Peyer's patch (tissue), 4 donors: ENCODE data around the gene GLIS1. TPM values are rescaled to one million over a fixed set of nuclear protein-coding genes. Genes with fewer than 3 reads are reported as not detected.

Experiments used
- DNase-seq, 3 donors: peaks; one replicate each; pipeline ENCODE4 v3.0.0-alpha.2; 2017 to 2019
- H3K27ac ChIP-seq, 4 donors: fragments of 200-600 bp; sonication (generic); one replicate each; pipeline ENCODE4 v1.5.1; 2016 to 2019
- H3K27me3 ChIP-seq, 2 donors: fragments of 200-600 bp; sonication (generic); one replicate each; pipeline ENCODE4 v1.5.1; 2019
- H3K36me3 ChIP-seq, 3 donors: fragments of 200-600 bp; sonication (generic); one replicate each; pipeline ENCODE4 v1.5.1; 2016 to 2019
- H3K4me1 ChIP-seq, 4 donors: fragments of 200-600 bp; sonication (generic); one replicate each; pipeline ENCODE4 v1.5.1; 2016 to 2019
- H3K4me3 ChIP-seq, 4 donors: fragments of 200-600 bp; sonication (generic); 1 replicate in 3 of 4; 2 replicates in 1 of 4; pipeline ENCODE4 v1.5.1; 2016 to 2019; ENCODE audit warnings: mild to moderate bottlenecking in 1 of 4
- H3K9me3 ChIP-seq, 4 donors: fragments of 200-600 bp; sonication (generic); one replicate each; pipeline ENCODE4 v1.5.1; 2016 to 2019; ENCODE audit warnings: mild to moderate bottlenecking in 1 of 4
- POLR2A ChIP-seq, 2 donors: fragments of 450-650 bp; IDR thresholded peaks; one replicate each; pipeline ENCODE4 v1.5.1; 2017; ENCODE audit warnings: antibody characterized with exemption in 2 of 2, mild to moderate bottlenecking in 2 of 2, moderate library complexity in 2 of 2
- total RNA-seq, 4 donors: library from RNA; depleted of rRNA; stranded (reverse); fragments of >200 nt; gene quantifications; one replicate each; pipeline ENCODE4 v1.1.0, GENCODE V29; 2016
- TF ChIP-seq, protein P1 (sequence below), 6 experiments: fragments of 450-650 bp in 4 of 6; fragments of 200-600 bp in 2 of 6; sonication (generic) in 1 of 6; IDR thresholded peaks; one replicate each; pipeline ENCODE4 v1.5.1; 2017 to 2019; ENCODE audit warnings: antibody characterized with exemption in 6 of 6, mild to moderate bottlenecking in 3 of 6, moderate library complexity in 1 of 6

Gene GLIS1
- total RNA-seq, 4 donors from 2014 or later, result 0.54 to 1.7 (median 0.66) TPM; not detected in 1

GRCh38 chr1:53536606-53537005, 202.4 kb downstream of the GLIS1 start:
- Histone ChIP-seq H3K36me3 (no peaks in the 10 kb centered on the region), H3K4me3 (no peak overlapping the region), H3K9me3 (no peaks in the 10 kb centered on the region), H3K27ac (no peak overlapping the region), H3K27me3 (no peaks in the 10 kb centered on the region), H3K4me1 (no peaks in the 10 kb centered on the region)
- TF ChIP-seq, protein P1, sequence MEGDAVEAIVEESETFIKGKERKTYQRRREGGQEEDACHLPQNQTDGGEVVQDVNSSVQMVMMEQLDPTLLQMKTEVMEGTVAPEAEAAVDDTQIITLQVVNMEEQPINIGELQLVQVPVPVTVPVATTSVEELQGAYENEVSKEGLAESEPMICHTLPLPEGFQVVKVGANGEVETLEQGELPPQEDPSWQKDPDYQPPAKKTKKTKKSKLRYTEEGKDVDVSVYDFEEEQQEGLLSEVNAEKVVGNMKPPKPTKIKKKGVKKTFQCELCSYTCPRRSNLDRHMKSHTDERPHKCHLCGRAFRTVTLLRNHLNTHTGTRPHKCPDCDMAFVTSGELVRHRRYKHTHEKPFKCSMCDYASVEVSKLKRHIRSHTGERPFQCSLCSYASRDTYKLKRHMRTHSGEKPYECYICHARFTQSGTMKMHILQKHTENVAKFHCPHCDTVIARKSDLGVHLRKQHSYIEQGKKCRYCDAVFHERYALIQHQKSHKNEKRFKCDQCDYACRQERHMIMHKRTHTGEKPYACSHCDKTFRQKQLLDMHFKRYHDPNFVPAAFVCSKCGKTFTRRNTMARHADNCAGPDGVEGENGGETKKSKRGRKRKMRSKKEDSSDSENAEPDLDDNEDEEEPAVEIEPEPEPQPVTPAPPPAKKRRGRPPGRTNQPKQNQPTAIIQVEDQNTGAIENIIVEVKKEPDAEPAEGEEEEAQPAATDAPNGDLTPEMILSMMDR (IDR thresholded peaks at IDR 0.05), result no peak
- TF ChIP-seq POLR2A (IDR thresholded peaks at IDR 0.05), result no peak
- no peak for DNase-seq

- no peak for DNase-seq
- no peak for TF ChIP-seq POLR2A (IDR thresholded peaks at IDR 0.05)
- TF ChIP-seq, protein P1 (IDR thresholded peaks at IDR 0.05), result no peak
- H3K9me3 ChIP-seq, result no peaks in the 10 kb centered on the region
- H3K36me3 ChIP-seq, result no peaks in the 10 kb centered on the region
- H3K4me3 ChIP-seq, result no peak overlapping the region
- no peak overlapping the region for H3K27ac ChIP-seq
- no peaks in the 10 kb centered on the region for H3K4me1 ChIP-seq
- no peaks in the 10 kb centered on the region for H3K27me3 ChIP-seq
Observed at GRCh38 chr1:53535846-53536245, 203.1 kb downstream of the GLIS1 start.

GRCh38 chr1:53535226-53535625, 203.7 kb downstream of the GLIS1 start:
- no peaks in the 10 kb centered on the region for H3K9me3 ChIP-seq
- TF ChIP-seq, protein P1 (IDR thresholded peaks at IDR 0.05), result no peak
- no peak for TF ChIP-seq POLR2A (IDR thresholded peaks at IDR 0.05)
- H3K4me3 ChIP-seq, result no peak overlapping the region
- H3K36me3 ChIP-seq, result no peaks in the 10 kb centered on the region
- no peaks in the 10 kb centered on the region for H3K27me3 ChIP-seq
- DNase-seq, result no peak
- H3K4me1 ChIP-seq, result no peaks in the 10 kb centered on the region
- H3K27ac ChIP-seq, result no peak overlapping the region

DNA sequence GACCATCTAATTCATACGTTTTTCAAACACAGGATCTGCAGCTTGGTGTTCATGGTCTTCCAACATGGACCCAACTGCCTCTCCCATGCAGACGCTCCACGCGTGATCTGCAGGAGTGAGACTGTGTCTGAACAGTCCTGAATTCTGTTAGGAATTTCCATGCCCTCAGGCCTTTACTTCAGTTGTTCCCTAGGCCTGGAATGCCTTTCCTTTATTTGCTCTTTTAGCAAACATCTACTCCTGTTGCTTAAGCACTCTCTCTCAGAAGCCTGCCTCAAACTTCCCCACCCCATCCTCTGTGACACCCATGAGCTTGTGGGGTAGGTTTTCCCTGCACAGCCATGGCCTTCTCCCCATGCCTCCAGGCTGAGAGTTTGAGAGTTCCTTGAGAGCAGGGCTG, 206.1 kb downstream of the GLIS1 start:
- no peak for TF ChIP-seq POLR2A (IDR thresholded peaks at IDR 0.05)
- TF ChIP-seq, protein P1 (IDR thresholded peaks at IDR 0.05), result no peak
- DNase-seq, result no peak
- no peaks in the 10 kb centered on the region for H3K27me3 ChIP-seq
- no peaks in the 10 kb centered on the region for H3K4me1 ChIP-seq
- no peaks in the 10 kb centered on the region for H3K9me3 ChIP-seq
- H3K36me3 ChIP-seq, result no peaks in the 10 kb centered on the region
- H3K27ac ChIP-seq, result no peak overlapping the region
- H3K4me3 ChIP-seq, result no peak overlapping the region

DNA sequence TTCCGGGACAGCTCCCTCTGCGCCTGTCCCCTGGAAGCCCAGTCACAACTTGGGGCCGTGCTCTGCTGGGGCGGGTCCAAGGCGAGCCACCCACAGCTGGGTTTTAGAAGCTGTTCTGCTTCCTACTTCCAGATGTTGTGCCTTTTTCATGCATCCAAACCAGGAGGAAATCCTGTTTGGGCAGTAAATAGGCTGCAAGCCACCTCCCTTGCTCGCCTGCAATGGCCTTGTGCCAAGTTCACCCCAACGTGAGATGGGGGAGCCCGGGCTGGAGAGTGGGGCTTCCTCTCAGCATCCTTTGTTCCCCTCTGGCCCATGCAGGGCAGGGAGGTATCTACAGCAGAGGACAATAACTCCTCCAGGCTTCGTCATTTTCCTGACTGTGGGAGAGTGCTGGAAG, 206.6 kb downstream of the GLIS1 start:
- DNase-seq, result no peak
- Histone ChIP-seq H3K4me1 (no peaks in the 10 kb centered on the region), H3K27ac (no peak overlapping the region), H3K27me3 (no peaks in the 10 kb centered on the region), H3K4me3 (no peak overlapping the region), H3K9me3 (no peaks in the 10 kb centered on the region), H3K36me3 (no peaks in the 10 kb centered on the region)
- TF ChIP-seq, protein P1 (IDR thresholded peaks at IDR 0.05), result no peak
- no peak for TF ChIP-seq POLR2A (IDR thresholded peaks at IDR 0.05)

- DNase-seq, result no peak
- Histone ChIP-seq H3K4me1 (peaks cover 0 to 11% (median 0%) of the 10 kb centered on the region in 4 donors), H3K27me3 (no peaks in the 10 kb centered on the region), H3K36me3 (no peaks in the 10 kb centered on the region), H3K27ac (no peak overlapping the region), H3K4me3 (no peak overlapping the region), H3K9me3 (no peaks in the 10 kb centered on the region)
- no peak for TF ChIP-seq POLR2A (IDR thresholded peaks at IDR 0.05)
- TF ChIP-seq, protein P1 (IDR thresholded peaks at IDR 0.05), result no peak
Observed at GRCh38 chr1:53530550-53530949, 208.4 kb downstream of the GLIS1 start.
